Choroid plexus epithelial cell (primary cell): ENCODE measurements around the gene CLEC11A.
"Not testable (repeated sequence)": the region's sequence is repeated elsewhere in the genome, so short reads cannot be mapped to it uniquely, and the experiment has no call there.

Source experiments
- DNase-seq: peaks from one replicate; pipeline ENCODE4 v3.0.0-alpha.2; 2010; ENCODE audit warnings: low read depth
- H3K4me3 ChIP-seq: 2 replicates; pipeline ENCODE4 v1.5.1; 2011; ENCODE audit warnings: low read depth, mild to moderate bottlenecking, control low read depth, low read length, moderate library complexity
- TF ChIP-seq, protein P1 (sequence below): conservative IDR thresholded peaks from 2 replicates; pipeline ENCODE4 v1.5.1; 2011; ENCODE audit warnings: low read depth, mild to moderate bottlenecking, control low read depth, inconsistent platforms, low read length, moderate library complexity

The CLEC11A gene

DNA sequence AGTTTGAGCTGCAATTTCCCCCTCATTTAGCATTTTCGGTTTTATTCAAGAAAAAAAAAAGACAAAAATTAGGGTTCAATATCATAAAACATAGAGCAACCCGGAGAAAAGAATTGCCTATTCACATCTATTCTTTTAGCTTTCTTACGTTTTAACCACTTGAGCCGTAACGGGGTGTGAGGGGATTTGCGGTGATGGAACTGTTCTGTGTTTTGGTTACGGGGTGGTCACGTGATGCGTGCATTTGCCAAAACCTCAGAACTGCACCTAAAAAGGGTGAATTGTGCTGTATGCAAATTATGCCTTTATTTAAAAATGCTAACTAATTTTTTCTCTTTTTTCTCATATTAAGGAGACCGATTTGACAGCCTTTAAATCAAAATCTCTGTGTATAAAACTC lies 22.1 kb downstream of the CLEC11A start:
- TF ChIP-seq, protein P1, sequence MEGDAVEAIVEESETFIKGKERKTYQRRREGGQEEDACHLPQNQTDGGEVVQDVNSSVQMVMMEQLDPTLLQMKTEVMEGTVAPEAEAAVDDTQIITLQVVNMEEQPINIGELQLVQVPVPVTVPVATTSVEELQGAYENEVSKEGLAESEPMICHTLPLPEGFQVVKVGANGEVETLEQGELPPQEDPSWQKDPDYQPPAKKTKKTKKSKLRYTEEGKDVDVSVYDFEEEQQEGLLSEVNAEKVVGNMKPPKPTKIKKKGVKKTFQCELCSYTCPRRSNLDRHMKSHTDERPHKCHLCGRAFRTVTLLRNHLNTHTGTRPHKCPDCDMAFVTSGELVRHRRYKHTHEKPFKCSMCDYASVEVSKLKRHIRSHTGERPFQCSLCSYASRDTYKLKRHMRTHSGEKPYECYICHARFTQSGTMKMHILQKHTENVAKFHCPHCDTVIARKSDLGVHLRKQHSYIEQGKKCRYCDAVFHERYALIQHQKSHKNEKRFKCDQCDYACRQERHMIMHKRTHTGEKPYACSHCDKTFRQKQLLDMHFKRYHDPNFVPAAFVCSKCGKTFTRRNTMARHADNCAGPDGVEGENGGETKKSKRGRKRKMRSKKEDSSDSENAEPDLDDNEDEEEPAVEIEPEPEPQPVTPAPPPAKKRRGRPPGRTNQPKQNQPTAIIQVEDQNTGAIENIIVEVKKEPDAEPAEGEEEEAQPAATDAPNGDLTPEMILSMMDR: no peak
- no peak overlapping the region for H3K4me3 ChIP-seq
- no peak for DNase-seq

DNA sequence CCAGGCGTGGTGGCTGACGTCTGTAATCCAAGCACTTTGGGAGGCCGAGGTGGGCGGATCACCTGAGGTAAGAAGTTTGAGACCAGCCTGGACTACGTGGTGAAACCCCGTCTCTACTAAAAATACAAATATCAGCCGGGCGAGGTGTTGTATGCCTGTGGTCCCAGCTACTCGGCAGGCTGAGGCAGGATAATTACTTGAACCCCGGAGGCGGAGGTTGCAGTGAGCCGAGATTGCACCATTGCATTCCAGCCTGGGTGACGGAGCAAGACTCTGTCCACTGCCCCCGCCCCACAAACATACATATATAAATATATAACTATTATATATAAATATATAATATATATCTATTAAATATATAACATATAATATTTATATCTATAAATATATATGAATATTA lies 24.0 kb downstream of the CLEC11A start:
- DNase-seq, H3K4me3 ChIP-seq: not testable (repeated sequence)

DNA sequence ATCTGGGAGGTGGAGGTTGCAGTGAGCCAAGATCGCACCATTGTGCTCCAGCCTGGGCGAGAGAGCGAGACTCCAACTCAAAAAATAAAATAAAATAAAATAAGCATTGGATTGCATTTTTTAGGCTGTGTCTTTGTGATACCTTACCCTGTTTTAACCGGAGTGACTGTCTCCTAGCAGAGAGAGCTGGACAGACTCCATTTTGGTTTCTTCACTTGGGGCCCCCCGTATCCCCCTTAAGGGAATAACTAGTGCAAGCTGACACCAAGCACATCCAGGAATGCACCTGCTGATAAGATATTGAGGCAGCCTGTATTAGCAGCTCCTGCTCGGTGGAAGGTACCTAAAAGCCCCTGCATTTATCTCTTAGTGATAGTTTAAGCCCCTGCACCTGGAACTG lies 26.3 kb downstream of the CLEC11A start:
- DNase-seq: no peak
- TF ChIP-seq, protein P1: no peak
- no peak overlapping the region for H3K4me3 ChIP-seq

DNA sequence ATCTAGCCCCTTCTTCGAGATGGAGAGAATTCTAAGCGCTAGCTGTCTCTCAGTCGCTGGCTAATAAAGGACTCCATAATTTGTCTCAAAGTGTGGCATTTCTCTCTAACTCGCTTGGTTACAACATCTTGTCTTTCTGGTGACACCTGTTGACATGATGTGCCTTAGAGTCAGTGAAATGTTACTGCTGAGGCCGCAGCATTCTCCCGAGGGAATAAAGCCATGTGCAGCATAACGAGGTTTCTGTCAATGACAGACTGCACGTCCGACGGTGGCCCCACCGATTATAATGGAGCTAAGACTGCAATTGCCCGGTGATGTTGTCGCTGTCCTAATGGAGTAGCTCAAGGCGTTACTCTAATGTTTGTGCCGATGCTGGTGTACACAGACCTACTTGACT lies 26.8 kb downstream of the CLEC11A start:
- no peak for DNase-seq
- no peak overlapping the region for H3K4me3 ChIP-seq
- TF ChIP-seq, protein P1: no peak

DNA sequence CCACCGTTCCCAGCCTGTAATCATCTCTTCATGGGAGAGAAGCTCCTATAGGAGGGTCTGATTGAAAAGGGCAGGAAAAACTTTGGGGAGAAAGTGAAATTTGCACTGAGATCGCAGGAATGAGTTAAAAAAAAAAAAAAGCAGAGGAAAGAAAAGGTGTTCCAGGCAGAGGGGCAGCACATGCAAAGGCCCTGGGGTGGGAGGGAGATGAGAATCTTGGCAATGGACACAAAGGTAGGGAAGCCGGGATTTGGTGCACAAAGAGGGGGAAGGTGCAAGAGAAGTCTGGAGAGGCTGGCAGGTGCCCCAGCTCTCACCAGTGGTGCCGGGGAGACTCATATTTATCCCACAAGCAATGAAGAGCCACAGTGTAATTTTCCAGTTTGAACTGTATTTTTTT lies 30.7 kb downstream of the CLEC11A start:
- DNase-seq: no peak
- no peak overlapping the region for H3K4me3 ChIP-seq
- TF ChIP-seq, protein P1: no peak

DNA sequence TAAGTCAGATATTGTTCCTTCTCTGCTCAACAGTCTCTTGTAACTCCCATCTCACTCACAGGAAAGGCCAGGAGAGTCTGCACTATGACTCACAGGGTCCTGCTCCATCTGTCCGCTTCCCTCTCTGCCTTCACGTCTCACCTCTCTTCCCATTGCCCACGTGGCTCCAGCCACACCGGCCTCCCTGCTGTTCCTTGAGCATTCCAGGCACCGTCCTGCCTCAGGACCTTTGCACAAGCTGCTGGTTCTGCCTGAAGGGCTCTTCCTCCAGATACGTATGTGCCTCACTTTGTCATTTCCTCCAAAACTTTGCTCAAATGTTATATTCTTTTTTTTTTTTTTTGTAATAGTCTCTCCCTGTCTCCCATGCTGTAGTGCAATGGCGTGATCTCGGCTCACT lies 33.1 kb downstream of the CLEC11A start:
- H3K4me3 ChIP-seq, DNase-seq: not testable (repeated sequence)

DNA sequence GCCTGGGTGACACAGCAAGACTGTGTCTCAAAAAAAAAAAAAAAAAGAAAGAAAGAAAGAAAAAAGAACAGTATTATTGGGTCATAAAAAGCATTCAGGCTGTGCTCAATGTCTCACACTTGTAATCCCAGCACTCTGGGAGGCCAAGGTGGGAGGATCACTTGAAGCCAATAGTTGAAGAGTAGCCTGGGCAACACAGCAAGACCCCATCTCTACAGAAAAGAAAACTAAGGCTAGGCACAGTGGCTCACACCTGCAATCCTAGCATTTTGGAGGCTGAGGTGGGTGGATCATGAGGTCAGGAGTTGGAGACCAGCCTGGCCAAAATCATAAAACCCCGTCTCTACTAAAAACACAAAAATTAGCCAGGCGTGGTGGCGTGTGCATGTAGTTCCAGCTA lies 34.5 kb downstream of the CLEC11A start:
- not testable (repeated sequence) for H3K4me3 ChIP-seq, DNase-seq

DNA sequence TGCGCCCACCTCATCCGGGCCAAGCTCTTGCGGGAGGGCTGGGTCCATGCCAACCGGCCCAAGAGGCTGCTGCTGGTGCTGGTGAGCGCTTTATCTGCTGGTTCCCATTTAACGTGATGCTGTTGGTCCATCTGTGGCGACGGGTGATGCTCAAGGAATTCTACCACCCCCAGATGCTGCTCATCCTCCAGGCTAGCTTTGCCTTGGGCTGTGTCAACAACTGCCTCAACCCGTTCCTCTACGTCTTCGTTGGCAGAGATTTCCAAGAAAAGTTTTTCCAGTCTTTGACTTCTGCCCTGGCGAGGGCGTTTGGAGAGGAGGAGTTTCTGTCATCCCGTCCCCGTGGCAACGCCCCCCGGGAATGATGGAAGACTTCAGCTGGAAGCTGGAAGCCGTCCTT lies 35.9 kb downstream of the CLEC11A start:
- H3K4me3 ChIP-seq, DNase-seq: not testable (repeated sequence)

DNA sequence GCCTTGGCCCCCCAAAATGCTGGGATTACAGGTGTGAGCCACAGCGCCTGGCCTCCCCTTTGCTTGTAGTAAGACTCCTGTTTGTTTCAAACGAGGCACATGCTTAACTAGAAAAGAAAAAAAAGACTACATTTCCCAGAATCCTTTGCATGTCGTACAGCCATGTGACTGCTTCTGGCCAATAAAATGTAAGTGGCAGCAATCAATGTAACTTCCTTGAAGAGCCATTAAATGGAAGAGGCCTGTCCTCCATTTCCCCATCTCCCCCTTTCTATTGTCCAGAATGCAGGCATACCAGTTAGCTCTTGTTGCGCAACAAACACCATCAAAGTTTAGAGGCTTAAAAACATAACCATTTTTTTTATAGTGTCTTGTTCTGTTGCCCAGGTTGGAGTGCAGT lies 36.7 kb downstream of the CLEC11A start:
- TF ChIP-seq, protein P1: no peak
- peak; percentile 30 for DNase-seq
- H3K4me3 ChIP-seq: no peak overlapping the region

DNA sequence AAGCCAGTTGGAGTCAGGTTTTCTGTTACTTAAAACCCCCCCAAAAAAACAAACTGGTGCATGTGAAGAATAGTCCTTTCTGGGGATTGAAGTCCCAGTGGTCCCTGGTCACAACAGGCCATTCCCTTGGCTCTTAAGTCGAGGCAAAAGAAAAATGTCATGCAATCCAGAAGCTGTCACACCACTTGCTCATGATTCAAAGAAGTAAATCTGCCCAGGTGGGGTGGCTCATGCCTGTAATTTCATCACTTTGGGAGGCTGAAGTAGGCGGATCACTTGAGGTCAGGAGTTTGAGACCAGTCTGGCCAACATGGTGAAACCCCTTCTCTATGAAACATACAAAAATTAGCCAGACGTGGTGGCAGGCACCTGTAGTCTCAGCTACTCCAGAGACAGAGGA lies 38.3 kb downstream of the CLEC11A start:
- DNase-seq, H3K4me3 ChIP-seq: not testable (repeated sequence)

DNA sequence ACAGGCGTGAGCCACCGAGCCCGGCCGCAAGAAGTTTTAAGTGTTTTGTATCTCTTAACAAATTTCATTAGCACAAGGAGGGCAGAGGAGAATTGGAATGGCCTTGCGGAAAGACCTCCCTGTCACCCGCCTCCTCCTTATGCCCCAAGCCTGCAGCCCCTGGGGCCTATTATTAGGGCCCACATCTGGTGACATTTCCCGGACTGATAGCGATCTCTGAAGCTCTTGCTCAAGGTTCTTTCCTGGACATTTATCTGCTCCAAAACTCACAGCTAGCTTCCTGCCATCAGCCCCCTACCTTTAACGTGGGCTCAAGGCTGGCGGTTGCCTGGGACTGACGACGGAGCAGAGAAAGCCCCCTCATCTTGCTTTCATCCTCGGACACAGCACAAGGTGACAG lies 40.4 kb downstream of the CLEC11A start:
- H3K4me3 ChIP-seq, DNase-seq: not testable (repeated sequence)
